Peyer's patch (tissue), 4 donors: ENCODE measurements around the gene AKNA.

Experiments used
- POLR2A ChIP-seq, 2 donors: fragments of 450-650 bp; IDR thresholded peaks; one replicate each; pipeline ENCODE4 v1.5.1; 2017; ENCODE audit warnings: antibody characterized with exemption in 2 of 2, mild to moderate bottlenecking in 2 of 2, moderate library complexity in 2 of 2
- TF ChIP-seq, protein P1 (sequence below), 6 experiments: fragments of 450-650 bp in 4 of 6; fragments of 200-600 bp in 2 of 6; sonication (generic) in 1 of 6; IDR thresholded peaks; one replicate each; pipeline ENCODE4 v1.5.1; 2017 to 2019; ENCODE audit warnings: antibody characterized with exemption in 6 of 6, mild to moderate bottlenecking in 3 of 6, moderate library complexity in 1 of 6

DNA sequence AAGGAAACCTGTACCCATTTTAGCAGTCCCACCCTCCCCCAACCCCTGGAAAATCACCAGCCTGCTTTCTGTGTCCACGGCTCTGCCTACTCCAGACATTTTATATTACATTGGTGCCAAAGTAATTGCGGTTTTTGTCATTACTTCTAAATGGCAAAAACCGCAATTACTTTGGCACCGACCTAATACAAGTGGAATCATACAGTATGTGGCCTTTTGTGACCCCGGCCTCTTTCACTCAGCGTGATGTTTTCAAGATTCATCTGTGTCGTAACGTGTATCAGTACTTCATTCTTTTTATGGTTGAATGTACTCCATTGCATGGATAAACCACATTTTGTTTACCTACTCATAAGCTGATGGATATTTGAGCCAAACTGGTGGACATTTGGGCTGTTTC lies 74.6 kb downstream of the AKNA start:
- TF ChIP-seq, protein P1, sequence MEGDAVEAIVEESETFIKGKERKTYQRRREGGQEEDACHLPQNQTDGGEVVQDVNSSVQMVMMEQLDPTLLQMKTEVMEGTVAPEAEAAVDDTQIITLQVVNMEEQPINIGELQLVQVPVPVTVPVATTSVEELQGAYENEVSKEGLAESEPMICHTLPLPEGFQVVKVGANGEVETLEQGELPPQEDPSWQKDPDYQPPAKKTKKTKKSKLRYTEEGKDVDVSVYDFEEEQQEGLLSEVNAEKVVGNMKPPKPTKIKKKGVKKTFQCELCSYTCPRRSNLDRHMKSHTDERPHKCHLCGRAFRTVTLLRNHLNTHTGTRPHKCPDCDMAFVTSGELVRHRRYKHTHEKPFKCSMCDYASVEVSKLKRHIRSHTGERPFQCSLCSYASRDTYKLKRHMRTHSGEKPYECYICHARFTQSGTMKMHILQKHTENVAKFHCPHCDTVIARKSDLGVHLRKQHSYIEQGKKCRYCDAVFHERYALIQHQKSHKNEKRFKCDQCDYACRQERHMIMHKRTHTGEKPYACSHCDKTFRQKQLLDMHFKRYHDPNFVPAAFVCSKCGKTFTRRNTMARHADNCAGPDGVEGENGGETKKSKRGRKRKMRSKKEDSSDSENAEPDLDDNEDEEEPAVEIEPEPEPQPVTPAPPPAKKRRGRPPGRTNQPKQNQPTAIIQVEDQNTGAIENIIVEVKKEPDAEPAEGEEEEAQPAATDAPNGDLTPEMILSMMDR (IDR thresholded peaks at IDR 0.05) = no peak
- TF ChIP-seq POLR2A (IDR thresholded peaks at IDR 0.05) = no peak
